Karpas-422 (cell line): ENCODE data around the gene GRAP2. TPM values are rescaled to one million over a fixed set of nuclear protein-coding genes. Genes with fewer than 3 reads are reported as not detected.

Experiments
- DNase-seq: peaks from one replicate; pipeline ENCODE4 v3.0.0-alpha.2; 2015
- H2AFZ ChIP-seq: fragments of 200-600 bp; sonication (generic); 2 replicates; pipeline ENCODE4 v1.6.1; 2014; ENCODE audit warnings: antibody characterized with exemption, low read length, mixed read lengths
- H3K27ac ChIP-seq: fragments of 200-600 bp; sonication (generic); 2 replicates; pipeline ENCODE4 v1.5.1; 2014; ENCODE audit warnings: mild to moderate bottlenecking, low read length, moderate library complexity
- H3K27me3 ChIP-seq: fragments of 200-600 bp; sonication (generic); 2 replicates; pipeline ENCODE4 v1.6.1; 2014; ENCODE audit warnings: low read length, mixed read lengths
- H3K36me3 ChIP-seq: fragments of 200-600 bp; sonication (generic); 2 replicates; pipeline ENCODE4 v1.6.1; 2014; ENCODE audit warnings: low read length, mixed read lengths; ENCODE audit not compliant: insufficient read depth
- H3K4me1 ChIP-seq: fragments of 200-600 bp; sonication (generic); 2 replicates; pipeline ENCODE4 v1.6.1; 2014; ENCODE audit warnings: mild to moderate bottlenecking, low read length, mixed read lengths
- H3K4me2 ChIP-seq: fragments of 200-600 bp; sonication (generic); 2 replicates; pipeline ENCODE4 v1.6.1; 2014; ENCODE audit warnings: low read length, low read depth, mild to moderate bottlenecking; ENCODE audit not compliant: poor library complexity, severe bottlenecking
- H3K4me3 ChIP-seq: fragments of 200-600 bp; sonication (generic); 2 replicates; pipeline ENCODE4 v1.5.1; 2014; ENCODE audit warnings: mild to moderate bottlenecking, antibody characterized with exemption, low read length, mixed read lengths
- H3K79me2 ChIP-seq: fragments of 200-600 bp; sonication (generic); 2 replicates; pipeline ENCODE4 v1.6.1; 2014; ENCODE audit warnings: mild to moderate bottlenecking, low read length, mixed read lengths
- H3K9ac ChIP-seq: fragments of 200-600 bp; sonication (generic); 2 replicates; pipeline ENCODE4 v1.6.0; 2014; ENCODE audit warnings: low read length
- H3K9me2 ChIP-seq: fragments of 200-600 bp; sonication (generic), shearing (Covaris generic); replicated peaks from 2 replicates; pipeline ENCODE4 v1.6.0; 2014; ENCODE audit warnings: mild to moderate bottlenecking, low read length, moderate library complexity; ENCODE audit not compliant: insufficient read depth
- H3K9me3 ChIP-seq: fragments of 300-700, 200-600 bp; sonication (generic); 2 replicates; pipeline ENCODE4 v1.6.1; 2014; ENCODE audit warnings: low read length, mixed read lengths
- H4K20me1 ChIP-seq: fragments of 200-600 bp; sonication (generic); 2 replicates; pipeline ENCODE4 v1.6.1; 2014; ENCODE audit warnings: mild to moderate bottlenecking, antibody characterized with exemption, low read length, low read depth; ENCODE audit not compliant: insufficient read depth
- total RNA-seq: library from RNA; depleted of rRNA; stranded (reverse); fragments of >200 nt; shearing (Covaris generic); gene quantifications from 2 replicates; pipeline ENCODE4 v1.2.3, GENCODE V29; 2014; ENCODE audit warnings: low replicate concordance

GRAP2 gene
- total RNA-seq, 1 experiment from 2014 or later, result not detected

DNA sequence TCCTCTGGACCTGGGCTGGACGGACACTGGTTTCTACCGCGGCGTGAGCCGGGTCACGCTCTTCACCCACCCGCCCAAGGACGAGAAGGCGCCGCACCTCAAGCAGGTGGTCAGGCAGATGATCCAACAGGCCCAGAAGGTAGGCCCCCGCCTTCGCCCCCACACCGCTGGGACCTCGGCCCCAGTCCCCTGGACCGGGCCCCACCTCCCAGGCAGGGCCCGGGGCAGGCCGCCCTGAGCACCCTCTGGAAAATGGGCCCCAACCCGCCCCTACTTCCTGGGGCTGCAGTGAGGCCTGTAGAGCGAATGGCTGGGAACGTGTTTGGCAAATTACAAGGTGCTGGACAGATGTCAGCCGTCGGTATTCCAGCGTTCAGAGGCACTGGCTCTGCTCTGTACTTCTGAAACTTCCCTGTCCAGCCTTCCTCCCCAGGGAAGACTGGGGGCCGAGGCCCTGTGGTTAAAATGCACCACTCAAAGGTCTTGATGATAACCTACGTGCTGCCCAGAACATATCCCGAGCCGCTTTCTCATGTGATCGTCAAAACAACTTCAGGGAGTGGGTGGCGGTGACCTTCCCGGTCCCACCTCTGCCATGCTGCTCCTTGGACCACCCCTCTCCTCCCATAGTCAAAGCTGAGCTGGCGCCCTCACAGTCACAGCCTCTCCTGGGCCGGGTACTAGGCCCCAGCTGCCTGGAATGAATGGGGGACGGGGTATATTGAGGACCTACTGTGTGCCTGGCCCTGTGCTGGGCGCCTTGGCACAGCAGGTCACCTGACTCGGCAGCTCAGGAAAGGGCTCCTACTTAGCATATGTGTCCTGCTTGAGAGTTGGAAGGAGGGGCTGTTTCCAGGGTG is 94.7 kb downstream of the GRAP2 start:
- Histone ChIP-seq H3K4me1 (no peaks in the 10 kb centered on the region), H3K9me3 (no peaks in the 10 kb centered on the region), H3K36me3 (no peaks in the 10 kb centered on the region), H3K4me2 (no peak overlapping the region), H3K27ac (no peak overlapping the region), H3K79me2 (no peaks in the 10 kb centered on the region), H3K27me3 (no peaks in the 10 kb centered on the region), H2AFZ (no peak overlapping the region), H3K4me3 (no peak overlapping the region), H3K9me2 (no peaks in the 10 kb centered on the region), H4K20me1 (no peaks in the 10 kb centered on the region), H3K9ac (no peak overlapping the region)
- no peak for DNase-seq

DNA sequence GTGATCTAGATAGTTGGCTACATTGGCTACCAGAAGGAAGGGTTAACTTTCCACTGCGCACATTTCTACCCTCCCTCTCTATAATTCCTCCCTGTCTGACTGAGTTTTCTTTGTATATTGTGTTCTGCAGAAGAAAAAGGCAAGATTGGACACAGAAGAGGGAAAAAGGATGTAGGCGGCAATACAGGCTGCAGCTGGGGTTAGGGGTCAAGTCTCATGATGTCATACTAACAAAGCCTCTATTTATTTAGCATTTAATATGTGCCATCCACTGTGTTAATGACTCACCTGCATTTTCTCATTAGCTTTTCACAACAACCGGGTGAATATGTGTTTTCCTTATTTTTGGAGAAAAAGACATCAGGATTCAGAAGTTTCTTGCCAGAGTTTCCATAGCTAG is 95.8 kb downstream of the GRAP2 start:
- no peak overlapping the region for H3K27ac ChIP-seq

DNA sequence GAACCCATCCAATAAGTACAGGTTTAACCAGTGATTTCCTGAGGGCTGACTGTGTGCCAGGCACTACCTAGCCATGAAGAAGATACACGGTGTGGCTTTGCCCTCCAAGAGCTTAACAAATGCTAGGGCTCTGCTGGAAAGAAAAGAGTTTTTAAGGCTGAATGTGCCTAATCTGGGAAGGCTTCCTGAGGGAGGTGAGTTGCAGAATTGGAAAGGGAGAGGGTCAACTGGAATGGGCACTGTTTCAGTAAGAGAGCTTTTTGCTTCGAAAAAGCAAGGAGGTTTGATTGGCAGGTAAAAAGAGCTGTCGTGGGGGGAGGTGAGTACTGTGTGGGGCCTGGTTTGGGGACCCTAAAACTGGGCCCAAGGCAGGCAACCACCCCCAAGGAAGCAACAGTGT is 96.5 kb downstream of the GRAP2 start:
- Histone ChIP-seq H3K79me2 (no peaks in the 10 kb centered on the region), H3K27me3 (no peaks in the 10 kb centered on the region), H2AFZ (no peak overlapping the region), H3K27ac (no peak overlapping the region), H3K4me3 (no peak overlapping the region), H3K4me2 (no peak overlapping the region), H4K20me1 (no peaks in the 10 kb centered on the region), H3K4me1 (no peaks in the 10 kb centered on the region), H3K9me2 (no peaks in the 10 kb centered on the region), H3K9ac (no peak overlapping the region), H3K9me3 (no peaks in the 10 kb centered on the region), H3K36me3 (no peaks in the 10 kb centered on the region)
- no peak for DNase-seq

More for the DNA sequence above, 95.8 kb downstream of the GRAP2 start:
- no peaks in the 10 kb centered on the region for H3K9me2 ChIP-seq
- H3K9ac ChIP-seq, result no peak overlapping the region
- no peak overlapping the region for H2AFZ ChIP-seq
- H4K20me1 ChIP-seq, result no peaks in the 10 kb centered on the region
- H3K4me1 ChIP-seq, result no peaks in the 10 kb centered on the region
- no peak for DNase-seq
- H3K27me3 ChIP-seq, result no peaks in the 10 kb centered on the region
- no peak overlapping the region for H3K4me2 ChIP-seq
- no peak overlapping the region for H3K4me3 ChIP-seq
- no peaks in the 10 kb centered on the region for H3K79me2 ChIP-seq
- H3K36me3 ChIP-seq, result no peaks in the 10 kb centered on the region
- no peaks in the 10 kb centered on the region for H3K9me3 ChIP-seq

DNA sequence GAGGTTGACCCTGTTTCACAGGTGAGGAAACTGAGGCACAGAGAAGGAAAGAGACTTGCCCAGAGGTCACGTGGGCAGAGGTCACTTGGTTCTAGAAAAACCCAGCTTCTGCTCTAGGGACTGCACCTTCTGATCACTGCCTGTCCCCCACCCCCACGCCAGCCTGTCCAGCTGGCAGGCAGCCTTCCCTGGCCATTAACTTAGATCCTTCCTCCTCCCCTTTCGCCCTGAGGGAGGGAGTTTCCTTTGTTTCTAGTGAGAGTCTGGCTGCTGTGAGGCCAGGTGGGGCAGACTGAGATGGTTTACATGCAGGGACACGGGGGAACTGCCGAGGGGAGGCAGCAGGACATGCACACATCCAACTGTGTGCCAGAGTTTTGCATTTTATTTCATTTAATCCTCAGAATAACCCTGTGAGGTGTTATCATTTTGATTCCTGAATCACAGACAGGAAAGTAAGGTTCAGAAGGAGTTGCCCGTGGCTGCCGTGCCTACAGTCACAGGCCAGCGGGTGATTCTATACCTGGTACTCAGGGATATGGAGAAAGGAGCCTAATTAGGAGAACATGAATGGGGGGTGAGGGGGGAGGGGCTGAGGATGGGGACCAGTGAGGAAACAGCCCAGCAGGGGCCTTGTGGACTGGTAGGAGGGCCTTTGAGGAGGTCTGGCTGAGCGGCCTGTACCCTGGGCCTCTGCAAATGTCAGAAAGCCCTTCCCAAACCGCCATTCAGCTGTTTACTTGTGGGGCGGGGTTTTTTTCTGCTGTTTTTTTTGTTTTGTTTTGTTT is 97.2 kb downstream of the GRAP2 start:
- no peaks in the 10 kb centered on the region for H3K79me2 ChIP-seq
- H3K9me2 ChIP-seq, result no peaks in the 10 kb centered on the region
- no peak overlapping the region for H3K4me2 ChIP-seq
- no peak overlapping the region for H3K27ac ChIP-seq
- no peaks in the 10 kb centered on the region for H4K20me1 ChIP-seq
- H3K4me1 ChIP-seq, result no peaks in the 10 kb centered on the region
- H3K36me3 ChIP-seq, result no peaks in the 10 kb centered on the region
- no peak overlapping the region for H2AFZ ChIP-seq
- H3K9me3 ChIP-seq, result no peaks in the 10 kb centered on the region
- no peak overlapping the region for H3K4me3 ChIP-seq
- H3K27me3 ChIP-seq, result no peaks in the 10 kb centered on the region
- no peak for DNase-seq
- H3K9ac ChIP-seq, result no peak overlapping the region

DNA sequence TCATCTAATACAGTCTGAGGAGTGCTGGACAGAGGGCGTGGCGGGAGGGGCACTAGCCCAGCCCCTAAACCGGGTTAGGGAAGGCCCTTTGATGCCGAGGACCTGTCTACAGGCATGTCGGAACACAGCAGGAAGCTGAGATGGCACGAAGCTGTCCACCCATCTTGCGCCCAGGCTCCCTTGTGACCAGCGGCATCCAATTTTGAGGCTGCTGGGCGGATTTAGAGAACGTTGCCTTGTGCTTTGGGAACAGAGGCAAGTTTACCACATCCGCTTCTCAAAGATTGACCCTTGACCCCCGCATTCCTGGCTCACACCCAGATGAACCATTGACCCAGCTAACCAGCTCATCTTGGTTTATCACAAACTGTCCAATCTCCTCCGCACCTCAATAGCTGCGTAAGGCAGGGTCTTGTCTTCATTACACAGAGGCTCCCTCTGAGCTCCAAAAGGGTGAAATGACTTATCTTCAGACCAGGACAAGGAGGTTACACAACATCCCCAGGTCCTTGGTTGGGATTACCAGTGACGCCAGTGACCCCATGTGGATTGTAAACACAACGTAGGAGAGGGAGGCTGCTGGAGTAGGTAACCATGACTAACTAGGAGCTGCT is 98.4 kb downstream of the GRAP2 start:
- Histone ChIP-seq H3K9me3 (no peaks in the 10 kb centered on the region), H3K36me3 (no peaks in the 10 kb centered on the region), H3K9me2 (no peaks in the 10 kb centered on the region), H3K4me3 (no peak overlapping the region), H3K27me3 (no peaks in the 10 kb centered on the region), H3K27ac (no peak overlapping the region), H3K9ac (no peak overlapping the region), H3K4me2 (no peak overlapping the region), H3K4me1 (no peaks in the 10 kb centered on the region), H3K79me2 (no peaks in the 10 kb centered on the region), H2AFZ (no peak overlapping the region), H4K20me1 (no peaks in the 10 kb centered on the region)
- DNase-seq, result no peak

DNA sequence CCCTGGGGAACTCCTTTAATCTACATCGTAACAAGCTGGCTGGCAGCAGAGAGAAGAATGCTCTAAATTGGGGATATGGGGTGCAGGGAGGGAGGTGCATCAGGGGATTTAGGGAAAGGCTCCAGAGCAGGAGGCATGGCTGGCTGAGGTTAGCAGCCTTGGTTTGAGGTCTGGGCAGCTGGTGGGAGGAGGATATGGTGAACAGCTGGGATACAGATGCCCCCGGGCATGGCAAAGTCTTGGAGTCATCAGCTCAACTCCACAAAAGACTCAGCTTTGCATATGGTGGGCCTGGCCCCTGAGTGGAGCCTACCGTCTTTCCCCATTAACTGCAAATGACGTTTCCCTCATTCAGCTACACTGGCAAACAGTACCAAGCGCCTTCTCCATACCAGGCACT is 99.3 kb downstream of the GRAP2 start:
- no peaks in the 10 kb centered on the region for H3K36me3 ChIP-seq
- no peak overlapping the region for H3K4me3 ChIP-seq
- no peak overlapping the region for H3K27ac ChIP-seq
- no peaks in the 10 kb centered on the region for H4K20me1 ChIP-seq
- DNase-seq, result no peak
- H3K9me3 ChIP-seq, result no peaks in the 10 kb centered on the region
- no peak overlapping the region for H2AFZ ChIP-seq
- no peak overlapping the region for H3K4me2 ChIP-seq
- H3K27me3 ChIP-seq, result no peaks in the 10 kb centered on the region
- H3K4me1 ChIP-seq, result no peaks in the 10 kb centered on the region
- H3K9me2 ChIP-seq, result no peaks in the 10 kb centered on the region
- no peak overlapping the region for H3K9ac ChIP-seq
- no peaks in the 10 kb centered on the region for H3K79me2 ChIP-seq

DNA sequence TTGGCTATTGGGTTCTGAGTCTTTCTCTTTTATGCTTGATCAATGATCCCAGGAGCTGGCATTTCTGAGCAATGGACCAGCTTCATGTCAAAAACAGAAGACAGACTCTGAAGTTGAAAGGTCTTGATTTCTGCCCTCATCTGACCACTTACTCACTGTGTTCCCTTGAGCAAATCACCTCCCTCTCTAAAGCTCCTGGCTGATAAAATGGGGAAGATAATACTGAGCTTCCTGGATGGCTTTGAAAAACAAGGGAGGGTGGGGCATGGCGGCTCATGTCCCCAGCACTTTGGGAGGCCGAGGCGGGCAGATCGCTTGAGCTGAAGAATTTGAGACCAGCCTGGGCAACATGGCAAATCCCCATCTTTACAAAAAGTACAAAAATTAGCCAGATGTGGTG is 100.2 kb downstream of the GRAP2 start:
- no peak overlapping the region for H2AFZ ChIP-seq
- DNase-seq, result no peak
- no peaks in the 10 kb centered on the region for H3K27me3 ChIP-seq
- no peak overlapping the region for H3K4me2 ChIP-seq
- no peaks in the 10 kb centered on the region for H3K9me2 ChIP-seq
- H3K9me3 ChIP-seq, result no peaks in the 10 kb centered on the region
- H3K79me2 ChIP-seq, result no peaks in the 10 kb centered on the region
- no peak overlapping the region for H3K27ac ChIP-seq
- H3K4me1 ChIP-seq, result no peaks in the 10 kb centered on the region
- no peaks in the 10 kb centered on the region for H3K36me3 ChIP-seq
- H3K4me3 ChIP-seq, result no peak overlapping the region
- H4K20me1 ChIP-seq, result no peaks in the 10 kb centered on the region
- no peak overlapping the region for H3K9ac ChIP-seq
